ENCODE data around the gene RIMKLA. TPM values are rescaled to one million over a fixed set of nuclear protein-coding genes. Genes with fewer than 3 reads are reported as not detected.
A peak's percentile ranks its signal among the peaks of the same experiment; 100 is the strongest.

RIMKLA gene
- total and polyA plus RNA-seq, 2 of the 13 experiments (the other 11 are each of a cell fraction or from before 2014, with no cell fraction given): 2.5 to 3.8 TPM

- TF ChIP-seq PRDM15 (CRISPR knock-in tag; IDR thresholded peaks at IDR 0.05) (peak; percentile 28; the same call in 1 of the 2 replicates), RBFOX2 (IDR thresholded peaks at IDR 0.05; ENCODE audit: low read depth, low read length) (peak; percentile 62), GPN1 (CRISPR knock-in tag; IDR thresholded peaks at IDR 0.05; ENCODE audit: borderline replicate concordance) (no peak), SIX1 (CRISPR knock-in tag; IDR thresholded peaks at IDR 0.05; ENCODE audit: borderline replicate concordance) (no peak), ZNF883 (CRISPR knock-in tag; IDR thresholded peaks at IDR 0.05; ENCODE audit: not compliant biosample characterization) (no peak), SP1 (IDR thresholded peaks at IDR 0.05) (no peak), SP1 (CRISPR knock-in tag; IDR thresholded peaks at IDR 0.05) (no peak), POLR2AphosphoS2 (IDR thresholded peaks at IDR 0.05; ENCODE audit: low read depth, low read length) (no peak), ZNF672 (CRISPR knock-in tag; IDR thresholded peaks at IDR 0.05) (no peak), KLF11 (CRISPR knock-in tag; IDR thresholded peaks at IDR 0.05) (no peak), PAXIP1 (CRISPR knock-in tag; conservative IDR thresholded peaks at IDR 0.05) (no peak), ZNF496 (CRISPR knock-in tag; IDR thresholded peaks at IDR 0.05; ENCODE audit: insufficient replicate concordance) (no peak), ISL2 (CRISPR knock-in tag; IDR thresholded peaks at IDR 0.05) (no peak), ELF1 (CRISPR knock-in tag; IDR thresholded peaks at IDR 0.05) (0 out of 2 replicates have a peak, but pooled peaks have one; percentile 33), DPF2 (CRISPR knock-in tag; IDR thresholded peaks at IDR 0.05; ENCODE audit: borderline replicate concordance, low read depth) (no peak), RAD51 (IDR thresholded peaks at IDR 0.05; ENCODE audit: borderline replicate concordance) (no peak), ZFP36L1 (CRISPR knock-in tag; IDR thresholded peaks at IDR 0.05) (no peak), ZNF737 (CRISPR knock-in tag; IDR thresholded peaks at IDR 0.05; ENCODE audit: borderline replicate concordance) (no peak), NR1H2 (CRISPR knock-in tag; IDR thresholded peaks at IDR 0.05; ENCODE audit: borderline replicate concordance, low read depth) (no peak), ZNF572 (CRISPR knock-in tag; IDR thresholded peaks at IDR 0.05) (no peak), TCF12 (IDR thresholded peaks at IDR 0.05) (no peak), TCF12 (CRISPR knock-in tag; IDR thresholded peaks at IDR 0.05) (no peak), SRY (CRISPR knock-in tag; IDR thresholded peaks at IDR 0.05) (no peak; the same call in 1 of the 2 replicates)
- TF ChIP-seq, protein P1, sequence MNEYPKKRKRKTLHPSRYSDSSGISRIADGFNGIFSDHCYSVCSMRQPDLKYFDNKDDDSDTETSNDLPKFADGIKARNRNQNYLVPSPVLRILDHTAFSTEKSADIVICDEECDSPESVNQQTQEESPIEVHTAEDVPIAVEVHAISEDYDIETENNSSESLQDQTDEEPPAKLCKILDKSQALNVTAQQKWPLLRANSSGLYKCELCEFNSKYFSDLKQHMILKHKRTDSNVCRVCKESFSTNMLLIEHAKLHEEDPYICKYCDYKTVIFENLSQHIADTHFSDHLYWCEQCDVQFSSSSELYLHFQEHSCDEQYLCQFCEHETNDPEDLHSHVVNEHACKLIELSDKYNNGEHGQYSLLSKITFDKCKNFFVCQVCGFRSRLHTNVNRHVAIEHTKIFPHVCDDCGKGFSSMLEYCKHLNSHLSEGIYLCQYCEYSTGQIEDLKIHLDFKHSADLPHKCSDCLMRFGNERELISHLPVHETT (CRISPR knock-in tag; conservative IDR thresholded peaks at IDR 0.05): no peak; the same call in 1 of the 2 replicates
Measured at GRCh38 chr1:42380586-42381279, at the start of gene RIMKLA (continued).

Measured in HepG2 (cell line).